ENCODE results near the gene SCD.

DNA sequence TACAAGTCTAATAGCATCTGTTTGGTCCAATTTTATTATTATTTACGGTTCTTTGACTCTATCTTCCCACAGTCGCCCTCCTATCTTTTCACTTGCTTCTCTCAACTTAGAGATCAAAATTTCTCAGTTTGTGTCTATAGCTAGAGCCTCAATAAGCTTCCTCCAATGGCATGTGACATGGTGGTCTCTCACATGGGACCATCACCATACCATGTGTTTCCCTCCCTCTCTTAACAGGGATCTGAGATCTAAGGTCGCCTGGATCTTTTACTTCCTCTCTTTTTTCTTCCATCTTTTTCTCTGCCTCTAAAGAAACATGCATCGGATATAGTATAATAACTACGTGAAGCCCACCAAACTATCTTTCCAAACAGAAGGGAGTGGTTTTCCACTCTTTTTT is 18.8 kb upstream of the SCD start:
- no peak for TF ChIP-seq POLR2A (IDR thresholded peaks at IDR 0.05)
- TF ChIP-seq, protein P1, sequence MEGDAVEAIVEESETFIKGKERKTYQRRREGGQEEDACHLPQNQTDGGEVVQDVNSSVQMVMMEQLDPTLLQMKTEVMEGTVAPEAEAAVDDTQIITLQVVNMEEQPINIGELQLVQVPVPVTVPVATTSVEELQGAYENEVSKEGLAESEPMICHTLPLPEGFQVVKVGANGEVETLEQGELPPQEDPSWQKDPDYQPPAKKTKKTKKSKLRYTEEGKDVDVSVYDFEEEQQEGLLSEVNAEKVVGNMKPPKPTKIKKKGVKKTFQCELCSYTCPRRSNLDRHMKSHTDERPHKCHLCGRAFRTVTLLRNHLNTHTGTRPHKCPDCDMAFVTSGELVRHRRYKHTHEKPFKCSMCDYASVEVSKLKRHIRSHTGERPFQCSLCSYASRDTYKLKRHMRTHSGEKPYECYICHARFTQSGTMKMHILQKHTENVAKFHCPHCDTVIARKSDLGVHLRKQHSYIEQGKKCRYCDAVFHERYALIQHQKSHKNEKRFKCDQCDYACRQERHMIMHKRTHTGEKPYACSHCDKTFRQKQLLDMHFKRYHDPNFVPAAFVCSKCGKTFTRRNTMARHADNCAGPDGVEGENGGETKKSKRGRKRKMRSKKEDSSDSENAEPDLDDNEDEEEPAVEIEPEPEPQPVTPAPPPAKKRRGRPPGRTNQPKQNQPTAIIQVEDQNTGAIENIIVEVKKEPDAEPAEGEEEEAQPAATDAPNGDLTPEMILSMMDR (IDR thresholded peaks at IDR 0.05) = no peak
